KOPT-K1 (cell line): ENCODE data around the gene ACTR2.
"Not testable (repeated sequence)": the region's sequence is repeated elsewhere in the genome, so short reads cannot be mapped to it uniquely, and the experiment has no call there.

Experiments used
- H3K27ac ChIP-seq: fragments of 200-600 bp; sonication (generic); 2 replicates; pipeline ENCODE4 v1.5.1; 2016; ENCODE audit warnings: antibody characterized with exemption, mild to moderate bottlenecking, low read depth, low read length; ENCODE audit not compliant: poor library complexity, severe bottlenecking
- H3K36me3 ChIP-seq: fragments of 200-600 bp; sonication (generic); 2 replicates; pipeline ENCODE4 v1.5.1; 2017; ENCODE audit warnings: antibody characterized with exemption, mild to moderate bottlenecking, low read length, moderate library complexity; ENCODE audit not compliant: insufficient read depth
- H3K9me3 ChIP-seq: fragments of 200-600 bp; sonication (generic); 2 replicates; pipeline ENCODE4 v1.5.1; 2017; ENCODE audit warnings: antibody characterized with exemption, low read length, mild to moderate bottlenecking; ENCODE audit not compliant: insufficient read depth, poor library complexity, severe bottlenecking

ACTR2 gene

GRCh38 chr2:65214361-65214760 is 13.3 kb upstream of the ACTR2 start:
- Histone ChIP-seq H3K36me3 (no peaks in the 10 kb centered on the region), H3K27ac (no peak overlapping the region), H3K9me3 (no peaks in the 10 kb centered on the region)

- Histone ChIP-seq H3K9me3 (no peaks in the 10 kb centered on the region), H3K36me3 (no peaks in the 10 kb centered on the region), H3K27ac (no peak overlapping the region)
These were observed 12.8 kb upstream of the ACTR2 start for GRCh38 chr2:65214843-65215242.

- Histone ChIP-seq H3K27ac (no peak overlapping the region), H3K36me3 (0 out of 2 replicates have a peak, but pooled peaks cover 5% of the 10 kb centered on the region), H3K9me3 (no peaks in the 10 kb centered on the region)
These were observed 11.7 kb upstream of the ACTR2 start for GRCh38 chr2:65215946-65216345.

- Histone ChIP-seq H3K27ac (no peak overlapping the region), H3K36me3 (0 out of 2 replicates have a peak, but pooled peaks cover 5% of the 10 kb centered on the region), H3K9me3 (no peaks in the 10 kb centered on the region)
These were observed 7.0 kb upstream of the ACTR2 start for GRCh38 chr2:65220432-65221131.

GRCh38 chr2:65221275-65221674 is 6.4 kb upstream of the ACTR2 start:
- not testable (repeated sequence) for H3K27ac ChIP-seq, H3K36me3 ChIP-seq, H3K9me3 ChIP-seq

GRCh38 chr2:65227020-65227455 is 593 bp upstream of the ACTR2 start:
- Histone ChIP-seq H3K36me3 (peaks cover 22% of the 10 kb centered on the region), H3K27ac (peak overlapping the region; percentile 93)

GRCh38 chr2:65228263-65228750 is 676 bp downstream of the ACTR2 start:
- Histone ChIP-seq H3K36me3 (peaks cover 33% of the 10 kb centered on the region), H3K27ac (peak overlapping the region; percentile 93), H3K9me3 (no peaks in the 10 kb centered on the region)

More at GRCh38 chr2:65227020-65227455, 593 bp upstream of the ACTR2 start:
- no peaks in the 10 kb centered on the region for H3K9me3 ChIP-seq

- H3K9me3 ChIP-seq = no peaks in the 10 kb centered on the region
- H3K36me3 ChIP-seq = peaks cover 59% of the 10 kb centered on the region
- no peak overlapping the region for H3K27ac ChIP-seq
These were observed 3.5 kb downstream of the ACTR2 start for GRCh38 chr2:65231121-65231520.

- H3K9me3 ChIP-seq = no peaks in the 10 kb centered on the region
- no peak overlapping the region for H3K27ac ChIP-seq
- H3K36me3 ChIP-seq = peaks cover 65% of the 10 kb centered on the region
These were observed 4.4 kb downstream of the ACTR2 start for GRCh38 chr2:65231892-65232477.

GRCh38 chr2:65232636-65233035 is 5.0 kb downstream of the ACTR2 start:
- Histone ChIP-seq H3K36me3 (peaks cover 71% of the 10 kb centered on the region), H3K27ac (no peak overlapping the region), H3K9me3 (no peaks in the 10 kb centered on the region)

GRCh38 chr2:65240657-65241056 is 13.0 kb downstream of the ACTR2 start:
- no peak overlapping the region for H3K27ac ChIP-seq
- H3K9me3 ChIP-seq = no peaks in the 10 kb centered on the region
- H3K36me3 ChIP-seq = peaks cover 86% of the 10 kb centered on the region

GRCh38 chr2:65244452-65244851 is 16.8 kb downstream of the ACTR2 start:
- H3K36me3 ChIP-seq = peaks cover 96% of the 10 kb centered on the region
- H3K9me3 ChIP-seq, H3K27ac ChIP-seq: not testable (repeated sequence)

- peaks cover 87% of the 10 kb centered on the region for H3K36me3 ChIP-seq
- H3K9me3 ChIP-seq = no peaks in the 10 kb centered on the region
- H3K27ac ChIP-seq = no peak overlapping the region
These were observed 25.0 kb downstream of the ACTR2 start for GRCh38 chr2:65252640-65253039.

GRCh38 chr2:65255356-65255755 is 27.7 kb downstream of the ACTR2 start:
- Histone ChIP-seq H3K27ac (no peak overlapping the region), H3K36me3 (peaks cover 89% of the 10 kb centered on the region)

GRCh38 chr2:65256054-65256453 is 28.4 kb downstream of the ACTR2 start:
- Histone ChIP-seq H3K27ac (no peak overlapping the region), H3K9me3 (no peaks in the 10 kb centered on the region), H3K36me3 (peaks cover 89% of the 10 kb centered on the region)

More at GRCh38 chr2:65255356-65255755, 27.7 kb downstream of the ACTR2 start:
- H3K9me3 ChIP-seq = no peaks in the 10 kb centered on the region

- H3K27ac ChIP-seq, H3K9me3 ChIP-seq: not testable (repeated sequence)
- H3K36me3 ChIP-seq = peaks cover 91% of the 10 kb centered on the region
These were observed 30.2 kb downstream of the ACTR2 start for GRCh38 chr2:65257866-65258265.
